Keratinocyte (primary cell): ENCODE measurements around the gene ATP2C1.

Source experiments
- EZH2 ChIP-seq: IDR thresholded peaks from one replicate; pipeline ENCODE4 v1.6.1; 2012; ENCODE audit warnings: inconsistent platforms, mild to moderate bottlenecking, low read length, moderate library complexity
- TF ChIP-seq, protein P1 (sequence below), 3 experiments: IDR thresholded peaks in 1 of 3; conservative IDR thresholded peaks in 1 of 3; optimal IDR thresholded peaks in 1 of 3; 2 replicates in 2 of 3; 3 replicates in 1 of 3; pipeline versions ENCODE3 to v1.5.1; 2011; ENCODE audit warnings: low read length in 3 of 3, mild to moderate bottlenecking in 3 of 3, moderate library complexity in 2 of 3, control low read depth in 1 of 3, inconsistent platforms in 1 of 3; ENCODE audit not compliant: insufficient read depth in 2 of 3; ENCODE audit errors: extremely low read depth in 1 of 3

DNA sequence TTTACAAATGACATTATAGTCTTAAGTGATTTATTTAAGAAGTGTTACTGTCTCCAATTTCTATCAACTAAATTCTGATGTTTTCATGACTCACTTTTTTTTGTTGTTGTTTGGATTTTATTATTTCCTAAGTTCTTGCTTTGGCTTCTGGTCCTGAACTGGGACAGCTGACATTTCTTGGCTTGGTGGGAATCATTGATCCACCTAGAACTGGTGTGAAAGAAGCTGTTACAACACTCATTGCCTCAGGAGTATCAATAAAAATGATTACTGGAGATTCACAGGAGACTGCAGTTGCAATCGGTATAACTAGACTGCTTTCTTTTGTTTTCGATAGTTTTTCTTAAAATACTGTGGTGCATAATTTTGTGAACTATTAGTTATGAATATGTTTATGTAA, 85.2 kb downstream of the ATP2C1 start:
- TF ChIP-seq, protein P1, sequence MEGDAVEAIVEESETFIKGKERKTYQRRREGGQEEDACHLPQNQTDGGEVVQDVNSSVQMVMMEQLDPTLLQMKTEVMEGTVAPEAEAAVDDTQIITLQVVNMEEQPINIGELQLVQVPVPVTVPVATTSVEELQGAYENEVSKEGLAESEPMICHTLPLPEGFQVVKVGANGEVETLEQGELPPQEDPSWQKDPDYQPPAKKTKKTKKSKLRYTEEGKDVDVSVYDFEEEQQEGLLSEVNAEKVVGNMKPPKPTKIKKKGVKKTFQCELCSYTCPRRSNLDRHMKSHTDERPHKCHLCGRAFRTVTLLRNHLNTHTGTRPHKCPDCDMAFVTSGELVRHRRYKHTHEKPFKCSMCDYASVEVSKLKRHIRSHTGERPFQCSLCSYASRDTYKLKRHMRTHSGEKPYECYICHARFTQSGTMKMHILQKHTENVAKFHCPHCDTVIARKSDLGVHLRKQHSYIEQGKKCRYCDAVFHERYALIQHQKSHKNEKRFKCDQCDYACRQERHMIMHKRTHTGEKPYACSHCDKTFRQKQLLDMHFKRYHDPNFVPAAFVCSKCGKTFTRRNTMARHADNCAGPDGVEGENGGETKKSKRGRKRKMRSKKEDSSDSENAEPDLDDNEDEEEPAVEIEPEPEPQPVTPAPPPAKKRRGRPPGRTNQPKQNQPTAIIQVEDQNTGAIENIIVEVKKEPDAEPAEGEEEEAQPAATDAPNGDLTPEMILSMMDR (optimal IDR thresholded peaks at IDR 0.05 in 1 of 3, IDR thresholded peaks at IDR 0.05 in 1 of 3, conservative IDR thresholded peaks at IDR 0.05 in 1 of 3; ENCODE audit: extremely low read depth in 1 of 3, insufficient read depth in 2 of 3, low read length in 3 of 3), result no peak
- TF ChIP-seq EZH2, result no peak
